HG03039 (cell line): ENCODE measurements around the gene MYO10.
"Not testable (repeated sequence)": the region's sequence is repeated elsewhere in the genome, so short reads cannot be mapped to it uniquely, and the experiment has no call there.

Experiments
- ATAC-seq: cut with Tn5 transposase; IDR thresholded peaks from one replicate; pipeline ENCODE4 v1.9.1; 2021; ENCODE audit warnings: mild to moderate bottlenecking, moderate library complexity; ENCODE audit not compliant: unreplicated experiment

The MYO10 gene

DNA sequence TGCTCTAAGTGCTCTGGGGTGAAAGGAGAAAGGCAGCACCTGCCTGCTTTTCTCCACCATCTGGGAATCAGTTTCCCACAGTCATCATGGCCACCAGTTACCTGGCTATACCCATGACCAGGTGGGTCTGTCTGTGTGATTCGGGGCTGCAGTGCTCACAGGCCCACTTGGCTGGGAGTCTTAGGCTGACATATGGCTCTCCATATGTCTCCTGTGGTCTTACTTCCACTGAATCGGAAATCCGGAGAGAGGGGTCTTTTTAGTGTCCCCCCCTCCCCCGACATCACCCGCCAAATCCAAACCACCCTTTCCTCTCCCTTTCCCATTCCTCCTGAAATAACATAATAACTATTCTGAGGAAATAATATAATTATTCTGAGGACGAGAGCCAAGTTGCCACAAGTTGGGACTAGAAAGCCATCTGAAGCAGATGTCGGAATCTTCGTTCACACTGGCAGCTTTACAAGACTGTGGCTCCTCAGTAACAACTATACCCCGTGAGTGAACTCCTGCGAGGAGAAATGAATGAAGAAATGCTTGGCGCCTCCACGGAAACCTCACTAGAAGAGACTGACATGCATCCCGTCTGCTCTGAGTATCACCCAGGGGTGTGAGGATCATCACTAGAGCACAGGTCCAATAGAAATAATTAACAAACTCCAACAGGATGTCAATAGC, 143.4 kb downstream of the MYO10 start:
- no peak for ATAC-seq

DNA sequence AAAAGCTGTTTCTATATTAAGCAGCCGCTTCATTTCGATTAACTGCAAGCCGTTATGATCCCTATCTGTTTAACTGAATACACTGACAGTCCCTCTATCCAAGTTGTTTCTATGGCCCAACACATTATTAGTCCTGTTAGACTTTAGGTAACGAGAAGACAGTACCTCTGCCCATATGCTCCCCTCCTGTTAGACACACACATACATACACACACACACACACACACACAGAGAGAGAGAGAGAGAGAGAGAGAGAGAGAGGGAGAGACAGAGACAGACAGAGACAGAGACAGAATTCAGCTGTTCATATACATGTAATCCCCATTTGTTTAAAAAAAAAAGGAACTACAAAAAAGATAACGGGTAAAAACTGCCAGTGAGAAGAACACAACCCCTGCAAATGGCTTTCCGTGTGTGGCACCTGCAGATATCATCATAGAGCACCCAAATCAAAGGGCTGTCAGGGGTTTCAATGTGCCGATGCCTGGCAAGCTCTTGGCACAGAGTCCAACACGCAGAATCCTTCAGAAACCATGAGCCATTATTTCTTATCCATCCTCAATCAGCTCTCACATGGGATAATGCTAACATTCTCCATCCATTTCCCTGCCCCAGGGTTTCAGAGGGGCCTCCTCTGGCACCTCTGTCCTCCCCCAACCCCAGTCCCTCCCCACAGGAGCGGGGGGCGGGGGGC, 144.0 kb downstream of the MYO10 start:
- no peak for ATAC-seq

DNA sequence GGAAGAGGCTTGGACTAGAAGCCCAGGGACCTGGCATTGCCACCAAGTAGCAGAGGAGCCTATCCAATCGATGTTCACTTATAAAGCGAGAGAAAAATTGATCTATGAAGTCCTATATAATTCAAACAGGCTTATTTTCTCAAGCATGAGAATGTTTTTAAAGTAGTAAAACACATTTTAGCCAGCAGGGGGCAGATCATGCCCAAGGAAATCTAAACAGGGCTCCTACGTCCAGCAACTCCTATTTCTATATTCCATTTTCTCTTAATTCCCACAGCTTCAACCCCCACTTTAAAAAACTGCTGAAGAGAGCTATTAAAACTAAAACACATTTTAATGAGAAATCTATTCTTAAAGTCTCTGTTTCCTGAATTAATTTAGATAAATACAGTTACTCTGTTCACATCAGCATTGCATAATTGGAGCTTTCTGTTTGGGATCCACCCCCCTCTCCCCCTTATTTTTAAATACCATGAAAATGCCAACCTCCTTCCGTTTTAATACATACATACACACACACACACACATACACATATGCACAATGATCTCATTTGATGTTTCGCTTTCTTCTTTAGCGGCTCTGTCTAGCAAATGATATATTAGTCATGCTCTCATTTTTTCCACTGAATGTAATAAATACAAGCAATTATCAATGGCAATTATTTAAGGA, 144.9 kb downstream of the MYO10 start:
- ATAC-seq = no peak

DNA sequence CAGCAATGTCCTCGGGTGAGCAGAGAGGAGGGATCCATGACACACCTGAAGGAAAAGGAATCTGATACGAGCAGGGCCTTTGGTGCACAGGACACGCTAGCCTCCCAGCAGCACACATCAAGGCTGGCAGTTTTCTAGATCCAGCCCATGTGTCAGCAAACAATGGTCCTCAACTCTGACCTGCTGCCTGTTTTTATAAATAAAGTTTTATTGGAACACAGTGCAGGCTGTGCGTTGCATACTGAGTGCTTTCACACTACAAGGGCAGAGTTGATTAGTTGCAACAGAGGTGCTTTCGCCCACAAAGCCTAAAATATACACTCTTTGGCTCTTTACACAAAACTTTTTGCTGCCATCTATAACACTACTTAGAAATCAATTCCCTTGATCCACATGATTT, 147.1 kb downstream of the MYO10 start:
- ATAC-seq = no peak

DNA sequence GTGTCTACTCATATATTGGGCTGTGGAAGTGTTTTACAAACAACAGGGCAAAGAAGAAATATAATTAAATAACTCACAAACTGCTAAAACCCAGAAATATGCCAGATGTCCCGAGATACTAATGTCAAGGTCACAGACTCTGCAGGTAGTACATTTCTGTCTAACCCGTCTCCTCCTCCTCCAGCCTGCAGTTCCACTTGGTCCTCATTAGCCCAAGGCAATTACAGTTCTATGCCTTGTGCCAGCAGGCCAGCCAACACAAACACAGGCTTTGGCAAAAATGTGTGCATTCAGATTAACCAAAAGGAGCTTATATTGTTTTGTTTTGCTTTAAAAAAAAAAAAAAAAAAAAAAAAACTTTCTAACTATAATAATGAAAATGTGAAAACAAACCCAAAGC, 148.8 kb downstream of the MYO10 start:
- ATAC-seq = no peak

DNA sequence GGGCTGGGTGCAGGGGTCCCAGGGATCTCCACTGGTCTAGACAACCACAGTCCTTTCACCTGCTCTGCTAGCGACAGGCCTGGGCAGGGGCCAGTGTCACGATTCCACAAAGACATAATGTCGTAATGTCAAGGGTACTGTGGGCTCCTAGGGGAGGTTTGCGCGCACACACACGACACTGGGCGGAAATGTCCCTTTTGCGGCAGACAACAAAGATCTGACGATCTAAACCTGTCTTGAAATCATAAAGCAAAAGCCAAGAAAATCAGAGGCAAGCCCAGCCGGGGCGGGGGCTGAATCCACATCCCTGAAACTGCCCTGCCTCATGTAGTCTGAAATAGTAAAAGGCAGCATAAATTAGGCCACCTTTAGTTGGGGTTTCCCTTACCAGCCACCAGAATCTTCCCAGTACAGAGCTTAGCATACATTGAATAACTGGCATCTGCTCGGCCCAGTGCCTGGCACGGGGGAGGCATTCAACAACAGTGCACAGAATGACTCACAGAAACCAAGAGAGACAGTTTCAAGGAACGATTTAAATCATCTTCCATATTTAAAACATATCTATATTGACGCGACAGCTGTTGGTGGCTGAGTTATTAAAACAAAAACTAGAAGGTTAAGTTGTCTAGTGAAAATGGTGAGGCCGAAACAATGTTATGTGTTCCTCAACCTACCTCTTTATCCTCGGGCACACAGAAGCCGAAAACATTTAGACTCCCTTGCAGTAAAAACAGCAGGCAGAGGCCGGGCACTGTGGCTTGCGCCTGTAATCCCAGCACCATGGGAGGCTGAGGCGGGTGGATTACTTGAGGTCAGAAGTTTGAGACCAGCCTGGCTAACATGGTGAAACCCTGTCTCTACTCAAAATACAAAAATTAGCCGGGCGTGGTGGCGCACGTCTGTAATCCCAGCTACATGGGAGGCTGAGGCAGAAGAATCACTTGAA, 151.0 kb downstream of the MYO10 start:
- peak; percentile 97 for ATAC-seq

DNA sequence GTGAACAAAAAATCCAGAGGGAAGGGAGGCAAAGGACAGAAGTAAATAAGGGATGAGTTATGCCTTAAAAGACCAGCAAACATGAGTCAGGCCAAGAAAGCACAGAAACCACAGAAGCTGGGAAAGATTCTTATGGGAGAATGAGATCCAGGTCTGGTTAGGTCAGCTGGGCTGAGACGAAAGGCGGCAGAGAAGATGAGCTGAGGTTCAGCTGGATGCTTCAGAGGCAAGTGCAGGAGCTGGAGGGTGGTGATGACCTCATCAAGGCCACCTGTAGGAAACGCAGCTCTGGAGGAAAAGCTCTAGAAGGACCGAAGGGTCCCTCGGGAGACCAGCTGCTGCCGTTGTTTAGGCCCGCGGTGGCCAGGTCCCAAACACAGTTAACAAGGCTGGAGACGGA, 152.0 kb downstream of the MYO10 start:
- no peak for ATAC-seq

DNA sequence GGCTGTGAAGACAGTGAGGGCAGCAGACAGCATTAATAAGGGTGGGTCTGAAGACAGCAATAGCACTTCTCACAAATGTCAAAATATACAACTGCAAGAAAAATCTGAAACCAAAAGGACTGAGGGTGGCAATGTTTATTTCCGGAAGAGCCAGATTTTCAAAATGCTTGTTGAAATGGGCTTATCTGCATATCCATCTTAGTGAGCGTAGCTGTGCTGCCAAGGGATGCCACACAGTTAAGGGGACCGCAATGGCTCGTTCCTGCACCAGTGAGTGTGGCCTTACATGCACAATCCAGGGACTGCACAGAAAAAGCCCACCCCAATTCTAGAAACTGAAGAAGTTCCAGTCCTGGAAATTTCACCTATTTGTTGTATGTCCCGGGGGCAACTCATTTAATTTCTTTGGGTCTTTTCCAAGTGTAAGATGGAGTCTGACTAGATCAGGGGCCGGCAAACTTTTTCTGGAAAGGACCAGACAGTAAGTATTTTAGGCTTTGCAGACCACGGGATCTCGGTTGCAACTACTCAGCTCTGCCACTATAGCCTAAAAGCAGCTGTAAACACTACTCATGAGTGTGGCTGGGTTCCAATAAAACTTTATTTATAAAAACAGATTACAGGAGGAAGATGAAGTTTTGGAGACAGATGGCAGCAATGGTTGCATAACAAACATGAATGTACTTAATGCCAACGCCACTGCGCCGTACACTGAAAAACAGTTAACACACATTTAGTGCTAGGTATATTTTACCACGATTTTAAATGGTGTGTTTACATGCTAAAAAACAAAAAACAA, 154.1 kb downstream of the MYO10 start:
- ATAC-seq = no peak

DNA sequence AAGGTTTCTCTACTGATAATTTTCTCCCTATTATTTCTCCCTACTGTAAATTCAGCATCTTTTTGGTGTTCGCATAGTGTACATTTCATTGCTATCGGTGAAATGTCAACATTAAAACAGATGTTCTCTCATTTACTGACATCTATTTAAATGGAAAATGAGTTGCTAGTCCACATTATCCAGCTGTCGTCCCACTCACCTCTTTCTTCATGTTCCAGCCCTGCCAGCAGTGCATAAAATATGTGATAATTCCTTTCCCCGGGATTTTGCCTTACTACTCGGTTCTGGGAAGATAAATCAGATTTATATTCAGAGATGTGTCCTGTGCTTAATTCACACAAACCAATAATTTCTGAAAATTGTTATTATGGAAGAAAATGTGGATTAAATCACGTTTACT, 155.8 kb downstream of the MYO10 start:
- no peak for ATAC-seq

DNA sequence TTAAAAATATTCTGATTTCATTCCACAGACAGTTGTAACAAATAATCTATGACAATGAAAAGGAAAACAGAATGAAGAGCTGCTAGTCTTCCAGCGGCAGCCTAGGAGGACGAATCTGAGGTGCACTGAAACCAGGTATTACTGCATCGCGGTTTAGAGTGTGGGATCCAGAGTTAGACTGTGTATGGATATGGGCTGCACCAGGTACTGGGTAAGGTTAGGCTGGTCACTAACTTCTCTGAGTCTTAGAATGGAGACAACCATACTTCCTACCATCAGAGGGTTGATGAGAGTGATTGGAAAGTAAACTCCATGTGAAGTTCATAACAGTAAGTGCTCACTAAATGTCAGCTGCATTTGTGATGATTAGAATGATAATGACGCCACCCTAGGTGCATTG, 158.7 kb downstream of the MYO10 start:
- ATAC-seq = no peak

DNA sequence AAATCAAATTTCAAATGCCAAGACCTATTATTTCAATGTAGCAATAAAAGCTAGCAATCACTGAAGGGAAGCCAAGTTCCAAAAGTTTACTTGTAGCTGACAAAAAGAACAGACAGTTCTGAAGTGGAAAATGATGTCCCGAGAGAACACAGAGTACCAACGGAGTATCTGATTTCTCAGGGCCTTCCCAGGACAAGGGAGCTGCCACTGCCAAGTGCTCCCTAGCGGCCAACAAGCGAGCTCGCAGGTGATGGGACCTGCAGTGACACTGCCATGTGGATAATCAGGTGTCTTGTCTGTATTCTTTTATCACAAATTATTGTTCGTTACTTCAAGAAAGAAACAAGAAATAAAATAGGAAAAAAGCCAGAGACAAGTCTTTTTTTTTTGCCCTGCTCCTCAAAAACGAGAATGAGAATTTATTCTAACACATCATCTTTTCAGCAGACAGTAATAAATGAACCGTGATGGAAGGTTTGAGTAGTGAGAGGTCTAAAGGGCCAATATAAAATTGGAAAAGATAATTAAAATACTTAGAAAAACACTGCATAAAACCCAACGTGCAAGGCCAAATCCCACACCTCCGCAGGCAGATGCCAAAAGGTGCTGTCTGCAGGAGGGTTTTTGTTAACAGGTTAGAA, 159.4 kb downstream of the MYO10 start:
- ATAC-seq = no peak

DNA sequence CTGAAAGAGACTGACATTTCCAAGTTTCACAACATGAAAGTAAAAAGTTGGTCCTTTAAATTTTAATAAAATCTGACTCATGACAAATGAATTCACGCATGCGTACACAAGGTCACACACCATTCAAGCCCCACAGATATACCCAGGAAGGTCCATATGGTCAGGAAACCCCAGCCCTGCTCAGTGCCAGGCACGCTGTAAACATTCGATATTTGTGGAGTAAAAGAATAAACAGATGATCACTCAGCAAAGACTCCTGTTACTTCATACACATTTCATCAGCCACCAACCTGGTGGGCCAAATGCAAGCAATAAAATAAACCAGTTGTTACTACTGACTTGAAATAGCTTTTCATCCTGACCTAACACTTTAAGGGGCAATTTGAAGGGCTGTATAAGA, 161.3 kb downstream of the MYO10 start:
- no peak for ATAC-seq

DNA sequence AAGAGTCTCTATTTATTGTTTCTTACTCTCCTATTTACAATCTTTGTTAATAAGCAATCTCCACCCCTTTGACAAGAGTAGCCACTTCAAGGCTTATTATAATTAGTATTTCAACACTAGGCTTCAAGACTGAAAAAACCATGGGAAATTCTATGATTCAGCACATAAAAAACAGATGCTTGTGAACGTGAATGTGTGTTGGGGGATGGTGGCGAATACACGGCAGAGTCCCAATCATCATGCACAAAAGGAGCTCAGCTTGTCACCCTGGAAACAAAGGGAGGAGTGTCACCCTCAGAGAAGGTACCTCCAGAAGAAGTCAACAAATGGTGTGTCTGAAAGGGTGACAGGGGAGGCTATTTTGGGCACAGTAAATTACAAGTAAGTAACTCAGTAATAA, 162.1 kb downstream of the MYO10 start:
- no peak for ATAC-seq

DNA sequence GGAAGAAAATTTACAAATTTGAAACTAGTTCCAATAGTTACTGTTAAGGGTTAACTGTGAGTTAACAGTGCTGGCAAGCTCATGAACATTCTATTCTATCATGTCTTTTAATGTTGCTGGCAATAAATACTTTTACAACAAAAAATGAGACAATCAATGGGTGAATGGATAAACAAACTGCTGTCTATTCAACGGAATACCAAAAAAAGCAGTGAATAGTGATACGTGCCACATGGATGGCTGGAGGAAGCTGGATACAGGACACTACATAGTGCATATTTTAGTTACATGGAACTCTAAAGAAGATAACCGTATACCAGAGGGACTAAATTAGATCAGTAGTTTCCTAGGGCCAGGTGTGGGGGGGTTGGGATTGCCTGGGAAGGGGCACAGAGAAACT, 163.5 kb downstream of the MYO10 start:
- no peak for ATAC-seq

DNA sequence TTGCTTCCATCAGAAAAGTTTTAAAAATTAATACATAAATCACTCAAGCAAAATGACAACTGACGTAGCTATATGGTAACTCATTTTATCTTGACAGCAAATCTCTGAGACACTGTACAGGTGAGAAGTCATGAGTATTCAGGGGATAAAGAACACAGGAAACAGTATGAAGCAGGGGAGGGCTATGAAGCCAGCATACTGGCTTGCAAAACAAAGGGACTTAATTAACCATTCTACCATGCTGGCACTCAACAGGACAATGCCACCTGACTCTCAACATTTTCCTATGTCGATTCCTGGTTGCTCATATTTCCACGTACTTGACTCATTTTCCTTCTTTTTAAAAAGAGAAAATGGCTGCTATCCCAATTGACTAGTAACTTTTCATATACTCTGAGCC, 167.9 kb downstream of the MYO10 start:
- no peak for ATAC-seq

DNA sequence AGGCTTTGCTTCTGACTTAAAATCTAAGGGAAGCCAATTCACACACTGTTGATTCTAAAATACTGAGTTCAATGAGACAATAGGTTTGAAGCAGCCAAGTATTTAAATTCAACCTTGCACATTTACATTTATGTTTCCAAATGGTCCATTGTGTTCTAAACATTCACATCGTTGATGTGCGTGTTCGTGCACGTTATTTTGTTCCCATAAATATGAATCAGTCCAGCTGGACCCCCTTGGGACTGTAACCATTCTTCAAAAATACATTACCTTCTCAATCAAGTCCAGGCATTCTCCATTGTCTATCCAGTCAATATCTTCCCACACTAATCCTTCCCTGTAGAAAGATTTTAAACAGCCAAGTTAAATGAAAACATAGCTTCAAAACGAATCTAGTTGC, 172.9 kb downstream of the MYO10 start:
- no peak for ATAC-seq

DNA sequence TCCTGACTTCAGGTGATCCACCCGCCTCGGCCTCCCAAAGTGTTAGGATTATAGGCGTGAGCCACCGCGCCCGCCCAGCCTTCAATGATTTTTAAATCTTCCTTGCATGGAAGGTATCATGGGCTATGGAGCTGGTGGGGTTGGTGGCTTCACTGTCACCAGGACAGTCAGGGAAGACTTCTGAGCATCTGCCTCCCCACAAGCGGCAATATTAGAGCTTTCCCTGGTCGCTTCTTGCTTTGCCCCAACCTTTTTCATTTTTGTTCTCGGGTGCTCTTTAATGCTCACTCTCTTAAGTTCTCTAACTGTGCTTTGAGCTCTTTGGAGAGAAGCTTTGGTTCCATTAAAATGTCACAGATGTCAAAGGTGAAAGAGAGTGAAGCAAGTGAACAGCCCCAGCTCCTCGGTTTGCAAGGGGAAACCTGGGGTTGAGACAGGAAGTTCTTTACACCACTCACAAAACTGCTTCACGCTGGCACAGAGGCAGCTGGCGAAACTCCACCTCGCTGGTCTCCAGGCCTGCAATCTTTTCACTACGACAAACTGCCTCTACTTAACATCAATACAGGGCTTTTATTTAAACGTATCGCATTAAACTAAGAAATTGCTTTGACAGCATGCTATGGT, 176.8 kb downstream of the MYO10 start:
- no peak for ATAC-seq

DNA sequence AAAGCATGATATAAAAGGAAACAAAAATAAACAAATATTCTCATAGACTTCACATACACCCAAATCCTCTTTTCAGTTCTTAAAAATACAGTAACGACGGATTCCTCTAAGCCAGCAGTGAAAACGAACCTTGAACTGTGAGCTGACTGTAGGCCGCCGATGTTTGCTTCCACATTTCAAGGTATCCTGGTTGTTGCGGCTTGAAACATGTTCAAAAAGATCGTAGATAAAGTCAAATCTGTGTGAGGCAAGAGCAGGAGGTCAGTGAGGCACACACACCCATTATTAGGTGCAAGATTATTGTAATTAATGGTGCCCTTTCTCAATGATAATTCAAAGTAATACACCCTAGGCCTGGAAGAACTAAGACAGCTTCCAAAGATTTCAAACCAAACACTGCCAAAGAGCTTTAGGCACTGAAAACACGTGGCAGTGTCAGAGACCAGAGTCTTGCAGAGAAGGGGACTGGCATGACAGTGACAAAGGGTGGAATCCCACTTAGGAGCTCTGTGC, 178.0 kb downstream of the MYO10 start:
- ATAC-seq = no peak

DNA sequence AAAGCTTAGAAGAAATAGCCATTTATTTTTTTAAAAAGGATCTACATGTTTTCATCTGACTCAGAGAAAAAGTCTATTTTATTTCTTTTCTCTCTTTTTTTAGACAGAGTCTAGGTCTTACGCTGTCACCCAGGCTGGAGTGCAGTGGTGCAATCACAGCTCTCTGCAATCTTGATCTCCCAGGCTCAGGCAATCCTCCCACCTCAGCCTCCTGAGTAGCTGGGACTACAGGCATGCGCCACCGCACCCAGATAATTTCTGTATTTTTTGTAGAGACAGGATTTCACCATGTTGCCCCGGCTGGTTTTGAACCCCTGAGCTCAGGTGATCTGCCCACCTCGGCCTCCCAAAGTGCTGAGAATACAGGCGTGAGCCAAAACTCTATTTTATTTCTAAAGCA, 178.5 kb downstream of the MYO10 start:
- ATAC-seq = not testable (repeated sequence)
